H1 (cell line): ENCODE measurements around the gene FBN2. TPM values are rescaled to one million over a fixed set of nuclear protein-coding genes. Genes with fewer than 3 reads are reported as not detected.

ENCODE experiments used
- CTCF ChIA-PET: fragments of 300-600 bp; sonication (Branson Sonifier 250); formaldehyde crosslinking; loops from one replicate; lab custom pipeline; 2021; ENCODE audit not compliant: partially characterized antibody; lab: Charles Lee
- POLR2A ChIA-PET: fragments of 300-600 bp; sonication (Branson Sonifier 250); formaldehyde crosslinking; loops from one replicate; lab custom pipeline; 2021; ENCODE audit warnings: inconsistent platforms; ENCODE audit not compliant: partially characterized antibody; lab: Charles Lee
- DNase-seq, 2 experiments: peaks; one replicate each; pipeline versions ENCODE4 v3.0.0 to v3.0.0-alpha.2; 2010 to 2022; ENCODE audit warnings: low spot score in 2 of 2, low read depth in 1 of 2, mixed read lengths in 1 of 2
- FAIRE-seq: peaks from 2 replicates; lab custom pipeline; 2011; peaks lifted over from hg19 to GRCh38; lab: Jason Lieb, UNC
- H2AFZ ChIP-seq: 2 replicates; pipeline ENCODE4 v1.8.1; 2012; ENCODE audit warnings: low read length, inconsistent platforms
- H2AK5ac ChIP-seq: 2 replicates; pipeline ENCODE4 v1.6.1; 2013; ENCODE audit warnings: low read depth, low read length
- H2BK120ac ChIP-seq: replicated peaks from 2 replicates; pipeline ENCODE3; 2013; ENCODE audit warnings: low read depth, low read length, inconsistent platforms
- H2BK12ac ChIP-seq: 2 replicates; pipeline ENCODE4 v1.6.1; 2013; ENCODE audit warnings: low read depth, low read length
- H2BK15ac ChIP-seq: 2 replicates; pipeline ENCODE4 v1.6.1; 2013; ENCODE audit warnings: low read length
- H2BK20ac ChIP-seq: 2 replicates; pipeline ENCODE4 v1.6.1; 2013; ENCODE audit warnings: low read length
- H2BK5ac ChIP-seq: 2 replicates; pipeline ENCODE4 v1.6.1; 2013; ENCODE audit warnings: low read depth, low read length
- H3K14ac ChIP-seq: 2 replicates; pipeline ENCODE4 v1.6.1; 2013; ENCODE audit warnings: inconsistent platforms; ENCODE audit not compliant: insufficient read length
- H3K18ac ChIP-seq: 2 replicates; pipeline ENCODE4 v1.6.1; 2013; ENCODE audit warnings: low read length; ENCODE audit errors: extremely low read depth
- H3K23ac ChIP-seq: 2 replicates; pipeline ENCODE4 v1.6.1; 2013; ENCODE audit warnings: inconsistent platforms; ENCODE audit not compliant: insufficient read length
- H3K23me2 ChIP-seq: 2 replicates; pipeline ENCODE4 v1.6.1; 2013; ENCODE audit warnings: low read depth, low read length
- H3K27ac ChIP-seq: 2 replicates; pipeline ENCODE4 v1.6.1; 2011; ENCODE audit warnings: low read depth, low read length, inconsistent platforms
- H3K27me3 ChIP-seq, 4 experiments: replicated peaks in 1 of 4; 1 replicate in 1 of 4; 2 replicates in 3 of 4; pipeline versions ENCODE4 v1.6.1 to v1.8.1; 2011 to 2013; ENCODE audit warnings: low read length in 3 of 4, mild to moderate bottlenecking in 3 of 4, inconsistent platforms in 2 of 4, mixed read lengths in 2 of 4, moderate library complexity in 1 of 4; ENCODE audit not compliant: control insufficient read depth in 3 of 4, insufficient read depth in 3 of 4; ENCODE audit errors: extremely low read depth in 1 of 4
- H3K36me3 ChIP-seq, 4 experiments: 2 replicates each; pipeline versions ENCODE4 v1.6.1 to v1.8.1; 2011 to 2013; ENCODE audit warnings: mild to moderate bottlenecking in 4 of 4, low read length in 3 of 4, moderate library complexity in 2 of 4, control low read depth in 1 of 4, inconsistent platforms in 1 of 4; ENCODE audit not compliant: insufficient read depth in 4 of 4, control insufficient read depth in 2 of 4
- H3K4ac ChIP-seq: replicated peaks from 2 replicates; pipeline ENCODE3; 2013; ENCODE audit warnings: low read length, low read depth, mixed read lengths, inconsistent platforms; ENCODE audit not compliant: insufficient read length
- H3K4me1 ChIP-seq, 4 experiments: replicated peaks in 1 of 4; 1 replicate in 1 of 4; 2 replicates in 3 of 4; pipeline versions ENCODE4 v1.6.1 to v1.8.1; 2011 to 2013; ENCODE audit warnings: low read length in 3 of 4, inconsistent platforms in 2 of 4, mixed read lengths in 1 of 4; ENCODE audit not compliant: insufficient read depth in 4 of 4, control insufficient read depth in 3 of 4
- H3K4me2 ChIP-seq, 2 experiments: 2 replicates each; pipeline versions ENCODE4 v1.6.1 to v1.8.1; 2011 to 2013; ENCODE audit warnings: low read depth in 2 of 2, low read length in 2 of 2, control low read depth in 1 of 2, inconsistent platforms in 1 of 2, mild to moderate bottlenecking in 1 of 2; ENCODE audit not compliant: insufficient read depth in 1 of 2
- H3K4me3 ChIP-seq, 4 experiments: fragments of 200-600, 300-600 bp in 1 of 4; sonication (generic), shearing (Covaris generic), sonication (Bioruptor Twin) in 1 of 4; 2 replicates each; pipeline versions ENCODE4 v1.5.1 to v1.8.1; 2011 to 2016; ENCODE audit warnings: low read length in 4 of 4, low read depth in 3 of 4, control low read depth in 2 of 4, inconsistent platforms in 2 of 4, mild to moderate bottlenecking in 2 of 4, mixed read lengths in 1 of 4, moderate library complexity in 1 of 4; ENCODE audit not compliant: insufficient read depth in 2 of 4; ENCODE audit errors: extremely low read depth in 1 of 4
- H3K56ac ChIP-seq: replicated peaks from 2 replicates; pipeline ENCODE3; 2013; ENCODE audit warnings: low read depth, mild to moderate bottlenecking, mixed read lengths, low read length, inconsistent platforms; ENCODE audit not compliant: insufficient read length
- H3K79me1 ChIP-seq: 2 replicates; pipeline ENCODE4 v1.6.1; 2013; ENCODE audit warnings: low read depth, low read length, control low read depth
- H3K79me2 ChIP-seq, 2 experiments: 2 replicates each; pipeline versions ENCODE4 v1.6.1 to v1.8.1; 2012 to 2013; ENCODE audit warnings: low read length in 2 of 2, mild to moderate bottlenecking in 2 of 2, inconsistent platforms in 1 of 2; ENCODE audit not compliant: insufficient read depth in 2 of 2, control insufficient read depth in 1 of 2
- H3K9ac ChIP-seq, 4 experiments: replicated peaks in 1 of 4; 1 replicate in 1 of 4; 2 replicates in 3 of 4; pipeline versions ENCODE4 v1.6.1 to v1.8.1; 2011 to 2013; ENCODE audit warnings: low read depth in 3 of 4, low read length in 3 of 4, control low read depth in 2 of 4, mild to moderate bottlenecking in 2 of 4, moderate library complexity in 2 of 4, inconsistent platforms in 1 of 4; ENCODE audit errors: extremely low read depth in 1 of 4
- H3K9me3 ChIP-seq, 2 experiments: 2 replicates each; pipeline versions ENCODE4 v1.6.1 to v1.8.1; 2012 to 2013; ENCODE audit warnings: mild to moderate bottlenecking in 2 of 2, moderate library complexity in 2 of 2, control low read depth in 1 of 2, inconsistent platforms in 1 of 2, low read depth in 1 of 2, low read length in 1 of 2, mixed read lengths in 1 of 2; ENCODE audit not compliant: insufficient read depth in 2 of 2
- H4K20me1 ChIP-seq, 2 experiments: replicated peaks in 1 of 2; 2 replicates each; pipeline versions ENCODE3 to v1.8.1; 2011 to 2013; ENCODE audit warnings: inconsistent platforms in 2 of 2, low read length in 2 of 2, mild to moderate bottlenecking in 1 of 2; ENCODE audit not compliant: insufficient read depth in 2 of 2, control insufficient read depth in 1 of 2
- H4K5ac ChIP-seq: 2 replicates; pipeline ENCODE4 v1.6.1; 2013; ENCODE audit warnings: low read length, low read depth, mixed read lengths, inconsistent platforms; ENCODE audit not compliant: insufficient read length
- H4K8ac ChIP-seq: 2 replicates; pipeline ENCODE4 v1.8.0; 2013; ENCODE audit warnings: mild to moderate bottlenecking, moderate library complexity, low read length, inconsistent platforms; ENCODE audit not compliant: insufficient read depth; ENCODE audit errors: extremely low read depth
- H4K91ac ChIP-seq: replicated peaks from 2 replicates; pipeline ENCODE3; 2013; ENCODE audit warnings: low read length, mixed read lengths, inconsistent platforms; ENCODE audit not compliant: insufficient read length
- BCL11A ChIP-seq, 2 experiments: IDR thresholded peaks; one replicate each; pipeline ENCODE4 v1.6.1; 2011; ENCODE audit warnings: low read depth in 2 of 2, low read length in 2 of 2, mild to moderate bottlenecking in 2 of 2
- EZH2 ChIP-seq: fragments of 200-600 bp; sonication (generic); IDR thresholded peaks from 2 replicates; pipeline ENCODE4 v1.7.1; 2012; ENCODE audit warnings: low read depth, mild to moderate bottlenecking, moderate library complexity, low read length, inconsistent platforms; ENCODE audit not compliant: severe bottlenecking
- GABPA ChIP-seq: IDR thresholded peaks from 2 replicates; pipeline ENCODE4 v1.6.1; 2011; ENCODE audit warnings: mild to moderate bottlenecking, low read length, moderate library complexity, borderline replicate concordance; ENCODE audit not compliant: insufficient read depth
- JUN ChIP-seq: IDR thresholded peaks from 2 replicates; pipeline ENCODE4 v1.6.1; 2011; ENCODE audit warnings: low read depth, mild to moderate bottlenecking, improper control_type of control experiment, low read length
- KDM5A ChIP-seq: fragments of 200-600 bp; IDR thresholded peaks from 2 replicates; pipeline ENCODE4 v1.7.1; 2012; ENCODE audit warnings: mild to moderate bottlenecking, low read length, inconsistent platforms, mixed read lengths
- MAFK ChIP-seq: IDR thresholded peaks from 2 replicates; pipeline ENCODE4 v1.6.1; 2012; ENCODE audit warnings: low read depth, mild to moderate bottlenecking, improper control_type of control experiment, low read length
- NANOG ChIP-seq: IDR thresholded peaks from 2 replicates; pipeline ENCODE4 v1.6.1; 2011; ENCODE audit warnings: low read length, low read depth, mild to moderate bottlenecking, inconsistent platforms; ENCODE audit not compliant: insufficient read depth, poor library complexity, severe bottlenecking
- RAD21 ChIP-seq, 2 experiments: IDR thresholded peaks in 1 of 2; conservative IDR thresholded peaks in 1 of 2; 2 replicates each; pipeline ENCODE4 v1.6.1; 2011; ENCODE audit warnings: low read depth in 2 of 2, low read length in 2 of 2, improper control_type of control experiment in 1 of 2, inconsistent platforms in 1 of 2, mild to moderate bottlenecking in 1 of 2, moderate library complexity in 1 of 2
- SIN3A ChIP-seq, 2 experiments: IDR thresholded peaks in 1 of 2; conservative IDR thresholded peaks in 1 of 2; 2 replicates each; pipeline ENCODE4 v1.6.1; 2011 to 2012; ENCODE audit warnings: low read length in 2 of 2, improper control_type of control experiment in 1 of 2, low read depth in 1 of 2, mild to moderate bottlenecking in 1 of 2
- SIX5 ChIP-seq: IDR thresholded peaks from 2 replicates; pipeline ENCODE4 v1.6.1; 2011; ENCODE audit warnings: mild to moderate bottlenecking, low read depth, low read length
- SP2 ChIP-seq: IDR thresholded peaks from 2 replicates; pipeline ENCODE4 v1.6.1; 2012; ENCODE audit warnings: mild to moderate bottlenecking, low read length, inconsistent platforms
- TCF12 ChIP-seq: IDR thresholded peaks from 2 replicates; pipeline ENCODE4 v1.6.1; 2011; ENCODE audit warnings: low read depth, mild to moderate bottlenecking, low read length
- polyA plus RNA-seq, 7 experiments: library from polyadenylated mRNA; depleted of rRNA in 3 of 7; stranded (reverse) in 5 of 7; unstranded in 2 of 7; fragments of >200 nt in 5 of 7; fragments of 200-250 nt in 2 of 7; gene quantifications; 1 replicate in 5 of 7; 2 replicates in 1 of 7; 4 replicates in 1 of 7; pipeline versions ENCODE4 v1.2.1 to v1.2.3, GENCODE V29; 2011 to 2013; ENCODE audit warnings: missing spikeins in 2 of 7, mixed read lengths in 2 of 7
- total RNA-seq: library from RNA; stranded (reverse); fragmentation: NEBNext Ultra II Directional; extraction: Animal tissue kit (Norgen Biotek cat#: 25700); gene quantifications from 2 replicates; pipeline ENCODE4 v1.2.1, GENCODE V29; 2021

FBN2 gene
- total and polyA plus RNA-seq, 2 of the 8 experiments (the other 6 are each of a cell fraction or from before 2014, with no cell fraction given): 14.1 to 16.3 TPM

GRCh38 chr5:128424646-128425045 lies 113.4 kb downstream of the FBN2 start:
- H3K9ac ChIP-seq: no peak overlapping the region
- H4K20me1 ChIP-seq: no peaks in the 10 kb centered on the region
- H3K56ac ChIP-seq: no peak overlapping the region
- H3K27ac ChIP-seq: no peak overlapping the region
- no peak overlapping the region for H2BK12ac ChIP-seq
- no peak overlapping the region for H3K4me3 ChIP-seq
- no peak overlapping the region for H2AK5ac ChIP-seq
- ChIA-PET CTCF (no interaction called here), POLR2A (no interaction called here)
- no peak overlapping the region for H3K4me2 ChIP-seq
- H3K36me3 ChIP-seq: no peaks in the 10 kb centered on the region
- no peak overlapping the region for H4K8ac ChIP-seq
- H3K14ac ChIP-seq: no peak overlapping the region
- H4K91ac ChIP-seq: no peak overlapping the region
- peaks cover 0 to 4% (median 0%) of the 10 kb centered on the region in 4 experiments; a peak in 2 of 7 replicates for H3K4me1 ChIP-seq
- no peak for DNase-seq
- H3K18ac ChIP-seq: no peak overlapping the region
- H3K23me2 ChIP-seq: no peaks in the 10 kb centered on the region
- TF ChIP-seq RAD21 (IDR thresholded peaks at IDR 0.05 in 1 of 2, conservative IDR thresholded peaks at IDR 0.05 in 1 of 2; ENCODE audit: low read depth in 2 of 2, low read length in 2 of 2) (no peak), KDM5A (no peak), NANOG (no peak), TCF12 (no peak), GABPA (no peak), SIN3A (conservative IDR thresholded peaks at IDR 0.05 in 1 of 2, IDR thresholded peaks at IDR 0.05 in 1 of 2; ENCODE audit: low read depth in 1 of 2, low read length in 2 of 2) (no peak), SIX5 (no peak), JUN (no peak), EZH2 (no peak), SP2 (no peak), MAFK (no peak), BCL11A (IDR thresholded peaks at IDR 0.05; ENCODE audit: low read depth in 2 of 2, low read length in 2 of 2) (no peak)
- no peak overlapping the region for H2BK15ac ChIP-seq
- H3K79me2 ChIP-seq: no peaks in the 10 kb centered on the region
- no peak overlapping the region for H3K4ac ChIP-seq
- no peak overlapping the region for H3K23ac ChIP-seq
- no peaks in the 10 kb centered on the region for H3K9me3 ChIP-seq
- H2BK20ac ChIP-seq: no peak overlapping the region
- H2AFZ ChIP-seq: no peak overlapping the region
- H3K27me3 ChIP-seq: no peaks in the 10 kb centered on the region
- H4K5ac ChIP-seq: no peak overlapping the region
- no peak overlapping the region for H2BK5ac ChIP-seq
- FAIRE-seq: no peak
- no peaks in the 10 kb centered on the region for H3K79me1 ChIP-seq
- H2BK120ac ChIP-seq: no peak overlapping the region
